ENCODE data around the gene TRIP12.
A peak's percentile ranks its signal among the peaks of the same experiment; 100 is the strongest.
"Not testable (repeated sequence)": the region's sequence is repeated elsewhere in the genome, so short reads cannot be mapped to it uniquely, and the experiment has no call there.

The TRIP12 gene

DNA sequence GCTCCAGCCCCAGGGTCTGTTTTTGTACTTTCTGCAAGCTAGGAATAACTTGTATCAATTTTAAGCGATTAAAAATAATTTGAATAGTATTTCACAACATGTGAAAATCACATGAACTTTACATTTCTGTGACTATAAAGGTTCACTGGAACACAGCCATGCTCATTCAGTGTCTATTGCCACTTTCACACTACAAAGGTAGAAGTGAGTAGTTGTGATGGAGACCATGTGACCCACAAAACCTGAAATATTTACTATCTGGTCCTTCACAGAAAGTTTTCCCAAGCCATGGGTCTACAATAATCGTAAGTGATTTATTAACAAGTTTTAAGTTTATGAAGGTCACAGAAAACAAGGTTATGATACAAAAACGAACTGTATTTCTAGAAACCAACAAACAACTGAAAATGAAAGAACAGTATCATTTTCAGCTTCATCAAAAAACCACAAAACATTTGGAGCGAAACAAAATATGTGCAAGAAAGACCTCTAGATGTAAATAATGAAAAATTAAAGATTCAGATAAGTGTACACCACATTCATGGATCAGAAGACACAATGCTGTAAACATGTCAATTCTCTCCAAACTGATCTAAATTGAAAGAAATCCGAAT is 138.6 kb downstream of the TRIP12 start:
- DNase-seq (ENCODE audit: extremely low spot score, insufficient read length, low read depth) (no peak), FAIRE-seq (peak; percentile 80)

DNA sequence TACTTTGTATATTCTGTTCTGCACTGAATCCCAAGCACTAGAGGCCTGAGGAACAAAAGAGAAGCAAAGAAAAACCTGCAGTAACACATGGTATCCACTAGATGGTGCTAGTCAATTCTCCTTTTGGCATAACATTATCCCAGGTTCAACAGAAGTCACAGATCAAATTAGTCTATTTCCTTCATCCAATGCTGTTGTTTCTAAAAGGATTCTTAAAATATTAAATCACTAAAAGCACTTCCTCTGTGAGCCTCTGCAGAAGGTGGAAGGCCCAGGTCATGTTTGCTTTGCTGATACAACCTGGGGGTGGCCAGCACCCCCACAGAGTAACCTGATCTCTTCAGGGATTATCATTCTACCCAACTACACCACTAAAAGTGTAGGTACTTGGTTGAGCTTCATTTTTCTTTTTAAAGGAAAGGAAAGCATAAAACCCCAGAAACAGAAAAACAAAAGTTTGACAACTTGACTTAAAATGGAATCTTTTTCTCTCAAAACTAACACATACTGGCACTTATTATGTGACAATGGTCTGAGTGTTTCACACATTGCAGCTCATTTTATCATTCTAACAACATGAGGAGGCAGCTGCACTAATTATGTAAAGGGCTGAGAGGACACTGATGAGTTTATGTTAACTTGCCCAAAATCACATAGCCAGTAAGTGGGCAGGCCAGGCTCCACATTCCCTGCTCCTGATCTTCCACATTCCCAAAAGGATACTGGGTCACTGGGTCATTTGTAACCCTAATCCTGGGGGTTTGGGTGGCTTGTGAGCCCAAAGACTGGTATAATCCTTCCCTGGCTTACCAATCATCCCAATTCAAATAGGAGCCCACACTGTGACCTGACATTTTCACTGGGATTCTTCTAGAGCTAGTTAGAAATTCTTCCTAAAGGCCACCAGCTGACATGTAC is 140.7 kb downstream of the TRIP12 start:
- FAIRE-seq, result peak; percentile 94
- DNase-seq (ENCODE audit: extremely low spot score, insufficient read length, low read depth), result peak; percentile 23

DNA sequence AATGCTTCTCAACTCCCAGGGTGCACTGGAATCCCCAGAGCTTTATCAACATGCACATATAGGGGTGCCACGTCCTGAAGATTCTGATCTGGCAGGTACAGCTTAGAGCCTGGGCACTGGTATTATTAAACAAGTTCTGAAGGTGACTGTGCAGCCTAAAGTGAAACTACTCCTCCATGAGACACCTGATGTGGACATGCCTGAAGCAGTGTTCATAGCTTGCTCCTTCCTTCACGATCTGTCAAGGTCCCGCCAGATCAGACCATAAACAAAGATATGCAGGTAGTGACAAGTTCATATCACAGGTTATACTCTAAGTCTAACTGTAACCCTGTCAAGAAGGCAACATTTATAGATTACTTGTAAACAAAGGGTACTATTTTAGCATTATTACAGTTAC is 142.2 kb downstream of the TRIP12 start:
- FAIRE-seq, result no peak
- no peak for DNase-seq (ENCODE audit: extremely low spot score, insufficient read length, low read depth)

DNA sequence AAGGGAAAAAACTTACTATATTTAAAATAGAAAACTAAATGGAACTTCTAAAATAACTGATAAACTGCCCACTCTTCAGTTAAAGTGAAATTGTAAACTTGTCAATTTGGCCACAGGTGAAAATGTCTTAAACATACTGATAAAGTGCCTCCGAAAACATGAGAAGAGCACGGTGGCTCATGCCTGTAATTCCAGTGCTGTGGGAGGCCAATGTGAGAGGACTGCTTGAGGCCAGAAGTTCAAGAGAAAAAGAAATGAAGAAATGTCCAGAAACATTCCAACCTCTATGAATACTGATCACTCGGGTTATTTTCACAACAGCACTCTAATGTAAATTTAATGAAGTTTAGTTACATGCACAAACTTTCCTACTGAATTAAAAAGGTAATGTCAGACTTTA is 144.1 kb downstream of the TRIP12 start:
- FAIRE-seq (no peak), DNase-seq (ENCODE audit: extremely low spot score, insufficient read length, low read depth) (no peak)

DNA sequence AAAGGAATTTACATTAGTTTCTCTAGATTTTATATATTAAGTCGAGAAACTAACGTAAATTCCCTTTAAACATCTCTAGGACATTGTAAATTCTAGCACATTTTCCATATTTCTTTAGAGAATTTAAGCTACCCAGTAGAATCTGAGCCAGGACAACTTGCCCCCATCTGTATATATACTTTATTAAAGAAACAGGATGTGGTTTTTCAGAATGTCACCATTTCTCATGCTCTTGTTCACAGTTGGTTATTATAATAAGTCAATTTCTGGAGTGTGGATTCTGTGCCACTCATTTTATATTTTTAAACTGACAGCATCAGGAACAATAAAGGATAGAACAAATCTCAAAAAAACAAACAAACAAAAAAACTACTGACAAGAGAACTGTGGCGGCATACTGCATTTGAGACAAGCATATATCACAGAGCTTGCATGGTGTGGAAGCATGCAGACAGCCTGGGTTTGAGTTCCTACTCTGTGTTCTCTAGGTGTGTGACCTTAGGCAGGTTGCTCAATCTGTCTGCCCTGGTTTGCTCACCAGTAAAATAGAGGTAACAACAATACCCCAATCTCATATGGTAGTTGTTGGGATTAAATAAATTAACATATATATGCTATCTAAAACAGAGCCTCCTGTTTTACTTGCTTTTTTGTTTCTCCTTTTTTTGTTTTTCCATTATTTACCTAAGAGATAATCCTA is 146.0 kb downstream of the TRIP12 start:
- DNase-seq (ENCODE audit: extremely low spot score, insufficient read length, low read depth), result no peak

DNA sequence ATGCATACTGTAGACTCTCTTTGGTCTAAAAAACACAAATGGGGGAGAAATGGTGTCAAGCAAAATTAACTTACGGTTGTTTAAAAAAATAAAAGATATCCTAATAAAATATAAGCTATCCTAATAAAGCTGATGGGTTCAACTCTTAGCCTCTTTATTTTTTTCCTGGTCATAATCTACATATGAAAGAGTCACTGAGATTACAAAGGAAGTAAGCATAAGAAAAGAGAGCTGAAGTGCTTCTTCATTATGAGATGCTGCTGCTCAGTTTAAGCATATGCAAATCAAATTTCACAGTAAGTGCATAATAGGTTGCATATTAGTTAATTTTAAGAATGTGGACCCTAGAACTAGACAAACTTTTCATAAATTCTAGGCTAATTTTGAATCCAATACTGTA is 147.6 kb downstream of the TRIP12 start:
- DNase-seq (ENCODE audit: extremely low spot score, insufficient read length, low read depth) (no peak), FAIRE-seq (no peak)

More for the DNA sequence above, 146.0 kb downstream of the TRIP12 start:
- FAIRE-seq, result peak; percentile 60

DNA sequence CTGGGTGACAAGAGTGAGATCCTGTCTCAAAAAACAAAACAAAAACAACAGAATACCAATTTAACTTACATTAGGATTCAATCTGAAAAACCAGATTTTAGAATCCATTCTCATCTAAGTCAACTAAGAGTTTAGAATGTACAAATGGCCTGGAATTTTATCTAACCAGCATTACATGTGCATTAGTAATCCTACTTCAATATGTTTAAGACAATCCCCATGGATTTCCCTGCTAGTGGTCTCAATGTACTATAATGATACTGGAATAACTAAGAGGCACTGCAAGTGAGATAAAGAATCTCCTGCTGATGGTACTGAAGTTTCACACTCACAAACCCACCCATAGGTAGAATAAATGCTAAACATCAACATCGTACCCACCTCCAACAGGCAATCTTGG is 153.6 kb downstream of the TRIP12 start:
- DNase-seq (ENCODE audit: extremely low spot score, insufficient read length, low read depth) (no peak), FAIRE-seq (no peak)

DNA sequence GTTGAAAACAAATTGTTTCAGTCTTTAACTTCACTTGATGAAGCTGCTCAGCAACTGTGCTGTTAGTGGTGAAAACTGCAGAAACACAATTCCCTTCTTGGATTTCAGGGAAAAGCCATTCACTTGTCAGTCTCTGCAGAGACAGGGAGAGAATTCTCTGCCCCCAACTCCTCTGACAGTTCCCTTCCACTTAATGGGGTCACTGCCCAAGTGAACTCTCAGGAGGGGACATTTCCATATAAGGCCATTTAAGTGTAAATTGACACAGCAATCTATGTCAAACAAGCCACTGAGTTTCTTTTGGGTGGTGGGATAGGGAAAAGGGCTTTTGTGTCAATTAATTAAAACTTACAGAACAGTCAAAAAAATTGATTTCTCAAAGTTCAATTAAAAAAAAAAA is 156.1 kb downstream of the TRIP12 start:
- no peak for FAIRE-seq
- no peak for DNase-seq (ENCODE audit: extremely low spot score, insufficient read length, low read depth)

DNA sequence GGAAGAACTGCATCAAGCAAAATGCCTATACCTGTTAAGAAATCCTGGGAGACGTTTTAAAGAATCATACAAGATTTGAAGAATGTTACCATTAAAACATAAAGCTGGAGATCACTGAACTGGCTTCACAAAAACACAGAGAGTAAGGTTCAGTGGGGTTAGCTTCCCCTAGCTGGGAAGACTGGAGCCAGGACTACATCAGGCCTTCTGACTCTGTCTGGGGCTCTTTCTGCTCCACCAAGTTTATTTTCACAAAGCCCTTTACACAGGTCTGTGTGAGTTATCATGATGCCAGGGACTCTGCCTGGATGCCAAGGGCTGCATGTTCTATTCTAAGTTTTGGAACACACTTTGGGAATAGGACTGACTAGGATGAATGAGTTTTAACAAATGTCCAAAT is 160.1 kb downstream of the TRIP12 start:
- FAIRE-seq (no peak), DNase-seq (ENCODE audit: extremely low spot score, insufficient read length, low read depth) (no peak)

DNA sequence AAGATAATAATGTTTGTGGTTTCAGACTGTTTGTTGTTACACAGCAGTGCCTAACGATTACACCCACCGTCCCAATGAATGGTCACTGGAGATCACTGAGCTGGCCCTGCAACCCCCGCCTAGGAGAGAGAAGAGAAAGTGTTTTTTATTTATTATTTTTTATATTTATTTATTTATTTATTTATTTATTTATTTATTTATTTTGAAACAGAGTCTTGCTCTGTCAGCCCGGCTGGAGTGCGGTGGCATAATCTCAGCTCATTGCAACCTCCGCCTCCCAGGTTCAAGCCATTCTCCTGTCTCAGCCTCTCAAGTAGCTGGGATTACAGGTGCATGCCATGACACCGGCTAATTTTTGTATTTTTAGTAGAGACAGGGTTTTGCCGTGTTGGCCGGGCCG is 164.3 kb downstream of the TRIP12 start:
- DNase-seq (ENCODE audit: extremely low spot score, insufficient read length, low read depth); FAIRE-seq: not testable (repeated sequence)

DNA sequence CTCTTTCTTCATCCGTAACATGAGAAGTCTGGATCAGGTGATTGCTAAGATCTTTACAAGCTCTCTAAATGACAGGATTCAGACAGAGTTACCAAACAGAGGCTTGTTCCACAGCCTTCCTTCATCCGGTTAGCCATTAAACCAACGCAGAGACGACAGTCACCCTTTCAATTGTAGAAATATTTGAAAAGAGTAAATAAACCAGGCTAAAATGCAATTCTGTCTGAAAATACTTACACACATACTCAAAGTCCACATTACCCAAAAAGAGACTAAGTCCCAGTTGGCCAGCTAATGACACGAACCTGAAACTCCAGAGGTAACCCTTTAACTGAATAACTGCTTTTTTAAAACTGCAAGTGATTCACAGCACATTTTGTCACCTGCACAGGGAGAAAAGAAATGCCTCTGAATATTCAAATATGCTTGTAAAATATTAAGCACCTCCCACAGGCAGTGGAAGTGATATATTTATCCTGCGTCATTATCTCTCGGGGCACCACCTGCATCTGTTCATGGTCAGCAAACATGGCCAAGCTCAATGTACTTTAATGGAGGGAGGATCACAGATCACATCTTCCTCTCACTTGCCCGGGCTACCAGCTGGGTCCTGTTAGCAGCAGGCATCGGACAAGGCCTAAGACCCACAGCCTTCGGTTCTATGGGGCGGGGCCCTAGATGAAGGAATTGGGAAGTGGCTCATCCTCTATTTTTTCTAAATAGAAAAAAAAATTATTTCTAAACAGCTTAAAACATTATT is 168.7 kb downstream of the TRIP12 start:
- FAIRE-seq (no peak), DNase-seq (ENCODE audit: extremely low spot score, insufficient read length, low read depth) (no peak)

DNA sequence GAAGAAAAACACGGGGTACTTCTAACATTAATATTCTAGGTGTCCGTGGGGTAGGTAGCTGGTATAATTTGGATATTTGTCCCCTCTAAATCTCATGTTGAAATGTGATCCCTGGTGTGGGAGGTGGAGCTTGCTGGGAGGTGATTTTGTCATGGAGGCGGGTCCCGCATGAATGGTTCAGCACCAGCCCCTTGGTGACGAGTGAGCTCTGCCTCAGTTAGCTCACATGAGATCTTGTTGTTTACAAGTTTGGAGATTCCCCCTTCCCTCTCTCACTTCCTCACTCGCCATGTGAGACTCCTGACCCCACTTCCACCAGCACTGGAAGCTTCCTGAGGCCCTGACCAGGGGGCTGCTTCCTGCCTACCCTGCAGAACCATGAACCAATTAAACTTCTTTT is 172.0 kb downstream of the TRIP12 start:
- FAIRE-seq (no peak), DNase-seq (ENCODE audit: extremely low spot score, insufficient read length, low read depth) (no peak)

DNA sequence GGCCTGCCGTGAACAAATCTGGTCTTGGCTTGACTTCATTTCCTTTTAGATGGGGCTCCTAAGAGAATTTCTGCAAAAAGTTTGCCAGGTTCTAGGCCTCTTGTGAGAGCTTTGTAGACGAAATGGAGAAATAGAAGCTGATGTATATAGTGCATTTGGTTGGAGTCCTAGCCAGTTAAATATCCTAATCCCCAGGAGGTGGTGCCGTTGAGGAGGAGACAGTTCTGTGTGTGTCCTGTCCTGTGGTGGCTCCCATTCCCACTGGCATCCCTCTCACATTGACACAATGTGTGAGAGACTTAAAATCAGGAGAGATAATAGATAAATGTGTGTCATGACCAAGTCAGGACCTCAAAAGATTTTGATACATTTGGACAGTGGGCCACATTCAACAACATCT is 172.9 kb downstream of the TRIP12 start:
- DNase-seq (ENCODE audit: extremely low spot score, insufficient read length, low read depth) (no peak), FAIRE-seq (no peak)

DNA sequence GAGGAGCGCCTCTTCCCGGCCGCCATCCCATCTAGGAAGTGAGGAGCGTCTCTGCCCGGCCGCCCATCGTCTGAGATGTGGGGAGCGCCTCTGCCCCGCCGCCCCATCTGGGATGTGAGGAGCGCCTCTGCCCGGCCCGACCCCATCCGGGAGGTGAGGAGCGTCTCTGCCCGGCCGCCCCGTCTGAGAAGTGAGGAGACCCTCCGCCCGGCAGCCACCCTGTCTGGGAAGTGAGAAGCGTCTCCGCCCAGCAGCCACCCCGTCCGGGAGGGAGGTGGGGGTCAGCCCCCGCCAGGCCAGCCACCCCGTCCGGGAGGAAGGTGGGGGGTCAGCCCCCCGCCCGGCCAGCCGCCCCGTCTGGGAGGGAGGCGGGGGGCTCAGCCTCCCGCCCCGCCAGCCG is 179.1 kb downstream of the TRIP12 start:
- FAIRE-seq; DNase-seq (ENCODE audit: extremely low spot score, insufficient read length, low read depth): not testable (repeated sequence)

DNA sequence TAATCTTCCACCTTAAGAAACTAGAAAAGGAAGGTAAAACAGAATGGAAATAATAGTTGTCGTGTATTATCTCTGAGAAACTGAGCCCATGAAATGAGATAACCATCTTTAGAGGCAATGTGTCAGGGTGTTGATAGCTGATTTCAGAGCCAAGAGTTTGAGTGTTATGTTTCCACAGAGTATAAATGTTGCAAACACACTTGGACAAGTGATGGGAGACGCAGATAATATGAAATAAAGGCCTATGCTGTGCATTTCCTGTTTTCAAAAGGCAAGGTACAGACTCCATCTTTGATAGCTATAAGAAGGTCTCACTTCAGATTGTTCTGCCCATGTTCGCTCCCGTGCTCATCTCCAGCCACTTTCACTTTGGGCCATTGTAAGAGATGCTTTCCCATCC is 181.5 kb downstream of the TRIP12 start:
- no peak for FAIRE-seq
- no peak for DNase-seq (ENCODE audit: extremely low spot score, insufficient read length, low read depth)

DNA sequence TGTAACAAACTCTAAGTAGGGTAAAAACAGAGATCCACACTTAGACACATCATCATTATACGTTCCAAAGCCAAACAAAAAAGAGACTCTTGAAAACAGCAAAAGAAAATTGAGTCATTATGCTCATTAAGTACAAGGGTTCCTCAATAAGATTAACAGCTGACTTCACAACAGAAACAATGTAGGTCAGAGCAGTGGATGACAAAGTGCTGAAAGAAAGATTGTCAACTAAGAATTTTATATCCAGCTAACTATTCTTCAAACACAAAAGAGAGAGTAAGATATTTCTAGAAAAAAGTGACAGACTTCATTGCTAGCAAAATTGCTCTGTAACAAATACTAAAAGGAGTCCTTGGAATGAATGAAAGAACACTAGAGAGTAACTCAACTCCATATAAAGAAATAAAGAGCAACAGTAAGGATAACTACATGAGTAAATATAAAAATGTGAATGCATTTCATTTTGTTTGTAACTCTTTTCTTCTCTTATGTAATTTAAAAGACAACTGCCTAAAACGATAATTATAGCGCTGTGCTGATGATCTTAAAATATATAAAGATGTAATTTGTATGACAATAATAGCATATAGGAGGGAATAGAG is 183.7 kb downstream of the TRIP12 start:
- DNase-seq (ENCODE audit: extremely low spot score, insufficient read length, low read depth), result no peak
- FAIRE-seq, result no peak

DNA sequence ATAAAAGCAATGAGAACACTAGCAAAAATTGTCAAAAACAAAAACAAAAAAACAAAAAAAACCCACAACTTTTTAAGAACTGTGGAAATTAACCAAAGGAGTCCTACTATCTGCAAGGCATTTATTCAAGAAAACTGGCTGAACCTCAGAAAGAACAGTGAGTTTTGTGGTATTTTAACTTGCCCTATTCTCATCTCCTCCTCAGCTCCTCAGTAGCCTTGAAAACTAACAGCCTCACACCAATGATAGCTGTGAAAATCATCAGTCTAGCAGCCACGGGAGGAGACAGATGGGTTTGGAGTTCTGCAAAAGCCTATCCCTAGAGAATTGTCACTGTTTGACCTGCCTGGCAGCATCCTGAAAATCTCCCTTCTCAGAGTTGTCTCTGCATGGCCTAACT is 187.4 kb downstream of the TRIP12 start:
- no peak for FAIRE-seq
- no peak for DNase-seq (ENCODE audit: extremely low spot score, insufficient read length, low read depth)

DNA sequence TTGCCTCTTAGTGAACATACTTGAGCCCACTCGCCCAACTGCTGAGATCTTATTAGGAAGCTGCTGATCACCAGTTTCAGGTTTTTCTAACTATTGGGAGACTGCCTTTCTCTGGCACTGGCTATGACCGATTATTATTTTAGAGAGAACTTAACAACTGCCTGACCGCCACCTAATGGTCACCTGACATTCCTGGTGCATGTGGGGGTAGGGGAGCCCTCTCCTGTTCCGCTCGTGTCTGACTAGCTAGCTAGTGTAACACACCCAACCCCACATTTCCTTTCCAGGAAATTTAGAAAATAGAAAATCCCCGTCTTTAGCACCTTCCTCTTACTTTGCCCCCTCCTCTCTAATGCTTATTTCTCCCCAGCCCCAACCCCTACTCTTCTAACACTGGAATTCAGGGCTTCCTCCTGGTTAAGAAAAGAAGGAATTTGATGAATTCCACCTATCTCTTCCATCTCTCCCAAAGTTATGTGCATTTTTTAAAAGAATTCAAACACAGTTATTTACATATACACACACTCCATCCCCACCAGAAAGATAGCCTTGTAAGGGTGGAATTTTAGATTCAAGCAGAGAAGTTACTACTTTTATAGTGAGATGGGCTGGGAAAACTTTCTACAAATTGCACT is 188.1 kb downstream of the TRIP12 start:
- DNase-seq (ENCODE audit: extremely low spot score, insufficient read length, low read depth) (no peak), FAIRE-seq (no peak)

DNA sequence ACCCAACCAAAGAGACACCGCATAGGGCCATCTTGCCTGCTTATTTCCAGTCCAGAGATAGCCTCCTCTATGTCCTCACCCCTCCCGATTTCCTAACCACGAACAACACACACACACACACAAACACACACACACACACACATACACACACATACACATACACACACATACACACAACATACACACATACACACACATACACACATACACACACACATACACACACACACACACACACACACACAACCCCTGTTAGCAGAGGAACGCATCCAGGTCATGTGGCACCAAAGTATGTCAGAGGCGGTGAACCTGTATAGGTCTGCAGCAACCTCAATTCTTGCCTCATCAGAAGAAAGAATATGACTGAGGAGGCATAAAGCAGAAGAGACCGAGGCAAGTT is 188.9 kb downstream of the TRIP12 start:
- FAIRE-seq (no peak), DNase-seq (ENCODE audit: extremely low spot score, insufficient read length, low read depth) (no peak)
